HepG2 (cell line): ENCODE measurements around the gene DKKL1. TPM values are rescaled to one million over a fixed set of nuclear protein-coding genes. Genes with fewer than 3 reads are reported as not detected.
A peak's percentile ranks its signal among the peaks of the same experiment; 100 is the strongest.

Source experiments
- DNMT3B ChIP-seq: conservative IDR thresholded peaks from 2 replicates; pipeline ENCODE4 v1.6.1; 2016; ENCODE audit warnings: missing biosample characterization, control low read depth
- FOSL2 ChIP-seq: sonication (generic); formaldehyde crosslinking; IDR thresholded peaks from 2 replicates; pipeline ENCODE4 v1.4.0; 2020; ENCODE audit warnings: missing genetic modification reagents
- FOXK1 ChIP-seq: sonication (generic); formaldehyde crosslinking; IDR thresholded peaks from 2 replicates; pipeline ENCODE4 v1.4.0; 2020; ENCODE audit warnings: low read depth, missing genetic modification reagents, borderline replicate concordance
- GATAD2A ChIP-seq: IDR thresholded peaks from 2 replicates; pipeline ENCODE4 v1.6.1; 2016
- NFYB ChIP-seq: sonication (generic); formaldehyde crosslinking; IDR thresholded peaks from 2 replicates; pipeline ENCODE4 v1.4.0; 2020; ENCODE audit warnings: missing genetic modification reagents
- POLR2AphosphoS5 ChIP-seq: IDR thresholded peaks from 2 replicates; pipeline ENCODE4 v1.6.1; 2012; ENCODE audit warnings: low read depth, low read length
- ZFP36L1 ChIP-seq: sonication (generic); formaldehyde crosslinking; IDR thresholded peaks from 2 replicates; pipeline ENCODE4 v1.8.0; 2022; ENCODE audit warnings: mild to moderate bottlenecking, missing genetic modification reagents, moderate library complexity
- ZNF652 ChIP-seq: IDR thresholded peaks from 2 replicates; pipeline ENCODE4 v1.6.1; 2016; ENCODE audit warnings: low read depth, borderline replicate concordance
- polyA plus RNA-seq, 8 experiments: library from polyadenylated mRNA; depleted of rRNA in 3 of 8; stranded (reverse) in 7 of 8; unstranded in 1 of 8; fragments of >200 nt; fragmentation: Illumina TruSeq in 4 of 8; extraction: Trizol in 4 of 8; gene quantifications; 2 replicates each; pipeline versions ENCODE4 v1.2.1 to v1.2.3, GENCODE V29; 2011 to 2016; ENCODE audit warnings: low read depth in 4 of 8, missing spikeins in 1 of 8, mixed read lengths in 1 of 8; ENCODE audit not compliant: insufficient read depth in 1 of 8
- total RNA-seq, 5 experiments: library from RNA; depleted of rRNA; stranded (reverse); fragments of >200 nt; fragmentation: Illumina TruSeq; extraction: Trizol; gene quantifications; 2 replicates each; pipeline ENCODE4 v1.2.3, GENCODE V29; 2016; ENCODE audit warnings: low read depth in 1 of 5
- TF ChIP-seq, protein P1 (sequence below), 2 experiments: sonication (generic) in 1 of 2; formaldehyde crosslinking in 1 of 2; IDR thresholded peaks; 2 replicates each; pipeline versions ENCODE4 v1.4.0 to v1.6.1; 2016 to 2020; ENCODE audit warnings: borderline replicate concordance in 1 of 2, low read depth in 1 of 2, mild to moderate bottlenecking in 1 of 2, missing genetic modification reagents in 1 of 2
- TF ChIP-seq, protein P2 (sequence below): sonication (generic); formaldehyde crosslinking; IDR thresholded peaks from 2 replicates; pipeline ENCODE4 v1.4.0; 2020; ENCODE audit warnings: missing genetic modification reagents
- TF ChIP-seq, protein P3 (sequence below): IDR thresholded peaks from 2 replicates; pipeline ENCODE4 v1.6.1; 2016; ENCODE audit warnings: low read depth
- TF ChIP-seq, protein P4 (sequence below): sonication (generic); formaldehyde crosslinking; IDR thresholded peaks from 2 replicates; pipeline ENCODE4 v1.8.1; 2023; ENCODE audit warnings: mild to moderate bottlenecking, missing genetic modification reagents
- TF ChIP-seq, protein P5 (sequence below): sonication (generic); formaldehyde crosslinking; IDR thresholded peaks from 2 replicates; pipeline ENCODE4 v1.4.0; 2020; ENCODE audit warnings: mild to moderate bottlenecking, missing genetic modification reagents
- TF ChIP-seq, protein P6 (sequence below): sonication (generic); formaldehyde crosslinking; IDR thresholded peaks from 2 replicates; pipeline ENCODE4 v1.4.0; 2020; ENCODE audit warnings: low read depth, missing genetic modification reagents

The DKKL1 gene
- total and polyA plus RNA-seq, 2 of the 13 experiments (the other 11 are each of a cell fraction or from before 2014, with no cell fraction given), result 0.30 to 0.31 TPM

DNA sequence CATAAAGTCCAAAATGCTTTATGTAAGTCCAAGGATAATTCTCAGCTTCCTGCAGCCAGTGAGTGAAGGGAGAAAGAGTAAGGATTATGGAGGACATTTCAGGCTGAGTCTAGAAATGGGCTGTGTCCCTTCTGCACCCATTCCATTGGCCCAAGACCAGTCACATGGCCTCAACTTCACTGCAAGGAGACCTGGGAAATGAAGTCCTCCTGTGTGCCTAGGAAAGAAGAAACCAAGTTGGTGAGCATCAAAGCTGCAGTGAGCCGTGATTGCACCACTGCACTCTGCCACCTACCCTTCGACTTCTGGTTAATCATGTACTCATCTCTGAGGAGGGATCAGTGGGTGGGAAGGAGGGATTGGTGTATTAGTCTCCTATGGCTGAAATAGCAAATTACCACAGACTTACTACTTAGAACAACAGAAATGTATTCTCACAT is 32.0 kb upstream of the DKKL1 start (continued):
- TF ChIP-seq, protein P1, sequence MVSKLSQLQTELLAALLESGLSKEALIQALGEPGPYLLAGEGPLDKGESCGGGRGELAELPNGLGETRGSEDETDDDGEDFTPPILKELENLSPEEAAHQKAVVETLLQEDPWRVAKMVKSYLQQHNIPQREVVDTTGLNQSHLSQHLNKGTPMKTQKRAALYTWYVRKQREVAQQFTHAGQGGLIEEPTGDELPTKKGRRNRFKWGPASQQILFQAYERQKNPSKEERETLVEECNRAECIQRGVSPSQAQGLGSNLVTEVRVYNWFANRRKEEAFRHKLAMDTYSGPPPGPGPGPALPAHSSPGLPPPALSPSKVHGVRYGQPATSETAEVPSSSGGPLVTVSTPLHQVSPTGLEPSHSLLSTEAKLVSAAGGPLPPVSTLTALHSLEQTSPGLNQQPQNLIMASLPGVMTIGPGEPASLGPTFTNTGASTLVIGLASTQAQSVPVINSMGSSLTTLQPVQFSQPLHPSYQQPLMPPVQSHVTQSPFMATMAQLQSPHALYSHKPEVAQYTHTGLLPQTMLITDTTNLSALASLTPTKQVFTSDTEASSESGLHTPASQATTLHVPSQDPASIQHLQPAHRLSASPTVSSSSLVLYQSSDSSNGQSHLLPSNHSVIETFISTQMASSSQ (IDR thresholded peaks at IDR 0.05; ENCODE audit: low read depth), result peak; percentile 59; the same call in 1 of the 2 replicates
- TF ChIP-seq, protein P1 (CRISPR knock-in tag; IDR thresholded peaks at IDR 0.05; ENCODE audit: borderline replicate concordance), result peak; percentile 52; the same call in 1 of the 2 replicates
- peak; percentile 43; the same call in 1 of the 2 replicates for TF ChIP-seq FOXK1 (CRISPR knock-in tag)
- peak; percentile 30; the same call in 1 of the 2 replicates for TF ChIP-seq ZNF652 (CRISPR knock-in tag)
- TF ChIP-seq DNMT3B (CRISPR knock-in tag), result no peak
- peak; percentile 81 for TF ChIP-seq NFYB (CRISPR knock-in tag)
- TF ChIP-seq, protein P2, sequence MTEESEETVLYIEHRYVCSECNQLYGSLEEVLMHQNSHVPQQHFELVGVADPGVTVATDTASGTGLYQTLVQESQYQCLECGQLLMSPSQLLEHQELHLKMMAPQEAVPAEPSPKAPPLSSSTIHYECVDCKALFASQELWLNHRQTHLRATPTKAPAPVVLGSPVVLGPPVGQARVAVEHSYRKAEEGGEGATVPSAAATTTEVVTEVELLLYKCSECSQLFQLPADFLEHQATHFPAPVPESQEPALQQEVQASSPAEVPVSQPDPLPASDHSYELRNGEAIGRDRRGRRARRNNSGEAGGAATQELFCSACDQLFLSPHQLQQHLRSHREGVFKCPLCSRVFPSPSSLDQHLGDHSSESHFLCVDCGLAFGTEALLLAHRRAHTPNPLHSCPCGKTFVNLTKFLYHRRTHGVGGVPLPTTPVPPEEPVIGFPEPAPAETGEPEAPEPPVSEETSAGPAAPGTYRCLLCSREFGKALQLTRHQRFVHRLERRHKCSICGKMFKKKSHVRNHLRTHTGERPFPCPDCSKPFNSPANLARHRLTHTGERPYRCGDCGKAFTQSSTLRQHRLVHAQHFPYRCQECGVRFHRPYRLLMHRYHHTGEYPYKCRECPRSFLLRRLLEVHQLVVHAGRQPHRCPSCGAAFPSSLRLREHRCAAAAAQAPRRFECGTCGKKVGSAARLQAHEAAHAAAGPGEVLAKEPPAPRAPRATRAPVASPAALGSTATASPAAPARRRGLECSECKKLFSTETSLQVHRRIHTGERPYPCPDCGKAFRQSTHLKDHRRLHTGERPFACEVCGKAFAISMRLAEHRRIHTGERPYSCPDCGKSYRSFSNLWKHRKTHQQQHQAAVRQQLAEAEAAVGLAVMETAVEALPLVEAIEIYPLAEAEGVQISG (CRISPR knock-in tag), result peak; percentile 44; the same call in 1 of the 2 replicates
- TF ChIP-seq POLR2AphosphoS5, result peak; percentile 55
- TF ChIP-seq, protein P3, sequence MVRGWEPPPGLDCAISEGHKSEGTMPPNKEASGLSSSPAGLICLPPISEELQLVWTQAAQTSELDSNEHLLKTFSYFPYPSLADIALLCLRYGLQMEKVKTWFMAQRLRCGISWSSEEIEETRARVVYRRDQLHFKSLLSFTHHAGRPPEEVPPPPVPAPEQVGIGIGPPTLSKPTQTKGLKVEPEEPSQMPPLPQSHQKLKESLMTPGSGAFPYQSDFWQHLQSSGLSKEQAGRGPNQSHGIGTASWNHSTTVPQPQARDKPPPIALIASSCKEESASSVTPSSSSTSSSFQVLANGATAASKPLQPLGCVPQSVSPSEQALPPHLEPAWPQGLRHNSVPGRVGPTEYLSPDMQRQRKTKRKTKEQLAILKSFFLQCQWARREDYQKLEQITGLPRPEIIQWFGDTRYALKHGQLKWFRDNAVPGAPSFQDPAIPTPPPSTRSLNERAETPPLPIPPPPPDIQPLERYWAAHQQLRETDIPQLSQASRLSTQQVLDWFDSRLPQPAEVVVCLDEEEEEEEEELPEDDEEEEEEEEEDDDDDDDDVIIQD (CRISPR knock-in tag), result peak; percentile 18; the same call in 1 of the 2 replicates
- TF ChIP-seq GATAD2A (CRISPR knock-in tag), result 0 out of 2 replicates have a peak, but pooled peaks have one; percentile 47
- TF ChIP-seq ZFP36L1 (CRISPR knock-in tag), result peak; percentile 39; the same call in 1 of the 2 replicates
- TF ChIP-seq, protein P4, sequence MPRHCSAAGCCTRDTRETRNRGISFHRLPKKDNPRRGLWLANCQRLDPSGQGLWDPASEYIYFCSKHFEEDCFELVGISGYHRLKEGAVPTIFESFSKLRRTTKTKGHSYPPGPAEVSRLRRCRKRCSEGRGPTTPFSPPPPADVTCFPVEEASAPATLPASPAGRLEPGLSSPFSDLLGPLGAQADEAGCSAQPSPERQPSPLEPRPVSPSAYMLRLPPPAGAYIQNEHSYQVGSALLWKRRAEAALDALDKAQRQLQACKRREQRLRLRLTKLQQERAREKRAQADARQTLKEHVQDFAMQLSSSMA, result no peak
- 0 out of 2 replicates have a peak, but pooled peaks have one; percentile 29 for TF ChIP-seq FOSL2 (CRISPR knock-in tag)
- TF ChIP-seq, protein P5, sequence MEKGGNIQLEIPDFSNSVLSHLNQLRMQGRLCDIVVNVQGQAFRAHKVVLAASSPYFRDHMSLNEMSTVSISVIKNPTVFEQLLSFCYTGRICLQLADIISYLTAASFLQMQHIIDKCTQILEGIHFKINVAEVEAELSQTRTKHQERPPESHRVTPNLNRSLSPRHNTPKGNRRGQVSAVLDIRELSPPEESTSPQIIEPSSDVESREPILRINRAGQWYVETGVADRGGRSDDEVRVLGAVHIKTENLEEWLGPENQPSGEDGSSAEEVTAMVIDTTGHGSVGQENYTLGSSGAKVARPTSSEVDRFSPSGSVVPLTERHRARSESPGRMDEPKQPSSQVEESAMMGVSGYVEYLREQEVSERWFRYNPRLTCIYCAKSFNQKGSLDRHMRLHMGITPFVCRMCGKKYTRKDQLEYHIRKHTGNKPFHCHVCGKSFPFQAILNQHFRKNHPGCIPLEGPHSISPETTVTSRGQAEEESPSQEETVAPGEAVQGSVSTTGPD (CRISPR knock-in tag), result no peak
- TF ChIP-seq, protein P6, sequence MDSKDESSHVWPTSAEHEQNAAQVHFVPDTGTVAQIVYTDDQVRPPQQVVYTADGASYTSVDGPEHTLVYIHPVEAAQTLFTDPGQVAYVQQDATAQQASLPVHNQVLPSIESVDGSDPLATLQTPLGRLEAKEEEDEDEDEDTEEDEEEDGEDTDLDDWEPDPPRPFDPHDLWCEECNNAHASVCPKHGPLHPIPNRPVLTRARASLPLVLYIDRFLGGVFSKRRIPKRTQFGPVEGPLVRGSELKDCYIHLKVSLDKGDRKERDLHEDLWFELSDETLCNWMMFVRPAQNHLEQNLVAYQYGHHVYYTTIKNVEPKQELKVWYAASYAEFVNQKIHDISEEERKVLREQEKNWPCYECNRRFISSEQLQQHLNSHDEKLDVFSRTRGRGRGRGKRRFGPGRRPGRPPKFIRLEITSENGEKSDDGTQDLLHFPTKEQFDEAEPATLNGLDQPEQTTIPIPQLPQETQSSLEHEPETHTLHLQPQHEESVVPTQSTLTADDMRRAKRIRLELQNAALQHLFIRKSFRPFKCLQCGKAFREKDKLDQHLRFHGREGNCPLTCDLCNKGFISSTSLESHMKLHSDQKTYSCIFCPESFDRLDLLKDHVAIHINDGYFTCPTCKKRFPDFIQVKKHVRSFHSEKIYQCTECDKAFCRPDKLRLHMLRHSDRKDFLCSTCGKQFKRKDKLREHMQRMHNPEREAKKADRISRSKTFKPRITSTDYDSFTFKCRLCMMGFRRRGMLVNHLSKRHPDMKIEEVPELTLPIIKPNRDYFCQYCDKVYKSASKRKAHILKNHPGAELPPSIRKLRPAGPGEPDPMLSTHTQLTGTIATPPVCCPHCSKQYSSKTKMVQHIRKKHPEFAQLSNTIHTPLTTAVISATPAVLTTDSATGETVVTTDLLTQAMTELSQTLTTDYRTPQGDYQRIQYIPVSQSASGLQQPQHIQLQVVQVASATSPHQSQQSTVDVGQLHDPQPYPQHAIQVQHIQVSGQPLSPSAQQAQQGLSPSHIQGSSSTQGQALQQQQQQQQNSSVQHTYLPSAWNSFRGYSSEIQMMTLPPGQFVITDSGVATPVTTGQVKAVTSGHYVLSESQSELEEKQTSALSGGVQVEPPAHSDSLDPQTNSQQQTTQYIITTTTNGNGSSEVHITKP, result peak; percentile 88
